Measurements from ENCODE around the gene MBD5.

The MBD5 gene

GRCh38 chr2:148513427-148513826 lies 492.5 kb downstream of the MBD5 start:
- H3K4me3 ChIP-seq (ENCODE audit: low read depth in 1 of 5, low read length in 5 of 5): no peak overlapping the region
- no peaks in the 10 kb centered on the region for H3K9me3 ChIP-seq (ENCODE audit: control insufficient read depth in 5 of 5, low read length in 5 of 5)
- no peaks in the 10 kb centered on the region for H3K27me3 ChIP-seq (ENCODE audit: control insufficient read depth in 5 of 5, insufficient read depth in 4 of 5, low read length in 5 of 5)
- H3K36me3 ChIP-seq (ENCODE audit: control insufficient read depth in 5 of 5, insufficient read depth in 5 of 5, low read length in 5 of 5): peaks cover 0 to 11% (median 2%) of the 10 kb centered on the region in 5 donors
- no peak overlapping the region for H3K27ac ChIP-seq (ENCODE audit: low read depth, low read length)
- H3K4me1 ChIP-seq (ENCODE audit: control insufficient read depth in 5 of 5, insufficient read depth in 5 of 5, low read length in 5 of 5): peaks cover 0 to 11% (median 7%) of the 10 kb centered on the region in 5 donors
- H3K9ac ChIP-seq (ENCODE audit: low read length in 5 of 5): no peak overlapping the region

- H3K4me3 ChIP-seq (ENCODE audit: low read depth in 1 of 5, low read length in 5 of 5): no peak overlapping the region
- H3K27ac ChIP-seq (ENCODE audit: low read depth, low read length): no peak overlapping the region
Measured at GRCh38 chr2:148515120-148515519, 494.2 kb downstream of the MBD5 start.

GRCh38 chr2:148515976-148516375 lies 495.1 kb downstream of the MBD5 start:
- H3K36me3 ChIP-seq (ENCODE audit: control insufficient read depth in 5 of 5, insufficient read depth in 5 of 5, low read length in 5 of 5): peaks cover 0 to 18% (median 2%) of the 10 kb centered on the region in 5 donors

More at GRCh38 chr2:148515120-148515519, 494.2 kb downstream of the MBD5 start:
- Histone ChIP-seq H3K9me3 (ENCODE audit: control insufficient read depth in 5 of 5, low read length in 5 of 5) (no peaks in the 10 kb centered on the region), H3K36me3 (ENCODE audit: control insufficient read depth in 5 of 5, insufficient read depth in 5 of 5, low read length in 5 of 5) (peaks cover 0 to 18% (median 2%) of the 10 kb centered on the region in 5 donors), H3K27me3 (ENCODE audit: control insufficient read depth in 5 of 5, insufficient read depth in 4 of 5, low read length in 5 of 5) (no peaks in the 10 kb centered on the region), H3K4me1 (ENCODE audit: control insufficient read depth in 5 of 5, insufficient read depth in 5 of 5, low read length in 5 of 5) (no peaks in the 10 kb centered on the region), H3K9ac (ENCODE audit: low read length in 5 of 5) (no peak overlapping the region)

GRCh38 chr2:148517296-148517695 lies 496.4 kb downstream of the MBD5 start:
- H3K27ac ChIP-seq (ENCODE audit: low read depth, low read length): no peak overlapping the region
- no peaks in the 10 kb centered on the region for H3K27me3 ChIP-seq (ENCODE audit: control insufficient read depth in 5 of 5, insufficient read depth in 4 of 5, low read length in 5 of 5)
- no peak overlapping the region for H3K4me3 ChIP-seq (ENCODE audit: low read depth in 1 of 5, low read length in 5 of 5)
- no peak overlapping the region for H3K9ac ChIP-seq (ENCODE audit: low read length in 5 of 5)
- H3K4me1 ChIP-seq (ENCODE audit: control insufficient read depth in 5 of 5, insufficient read depth in 5 of 5, low read length in 5 of 5): no peaks in the 10 kb centered on the region
- H3K36me3 ChIP-seq (ENCODE audit: control insufficient read depth in 5 of 5, insufficient read depth in 5 of 5, low read length in 5 of 5): peaks cover 0 to 15% (median 2%) of the 10 kb centered on the region in 5 donors
- H3K9me3 ChIP-seq (ENCODE audit: control insufficient read depth in 5 of 5, low read length in 5 of 5): no peaks in the 10 kb centered on the region

More at GRCh38 chr2:148515976-148516375, 495.1 kb downstream of the MBD5 start:
- Histone ChIP-seq H3K9ac (ENCODE audit: low read length in 5 of 5) (no peak overlapping the region), H3K27me3 (ENCODE audit: control insufficient read depth in 5 of 5, insufficient read depth in 4 of 5, low read length in 5 of 5) (no peaks in the 10 kb centered on the region), H3K27ac (ENCODE audit: low read depth, low read length) (no peak overlapping the region), H3K9me3 (ENCODE audit: control insufficient read depth in 5 of 5, low read length in 5 of 5) (no peaks in the 10 kb centered on the region), H3K4me3 (ENCODE audit: low read depth in 1 of 5, low read length in 5 of 5) (no peak overlapping the region), H3K4me1 (ENCODE audit: control insufficient read depth in 5 of 5, insufficient read depth in 5 of 5, low read length in 5 of 5) (no peaks in the 10 kb centered on the region)

GRCh38 chr2:148517822-148518221 lies 496.9 kb downstream of the MBD5 start:
- H3K4me1 ChIP-seq (ENCODE audit: control insufficient read depth in 5 of 5, insufficient read depth in 5 of 5, low read length in 5 of 5): no peaks in the 10 kb centered on the region
- H3K9me3 ChIP-seq (ENCODE audit: control insufficient read depth in 5 of 5, low read length in 5 of 5): no peaks in the 10 kb centered on the region
- no peak overlapping the region for H3K27ac ChIP-seq (ENCODE audit: low read depth, low read length)
- H3K27me3 ChIP-seq (ENCODE audit: control insufficient read depth in 5 of 5, insufficient read depth in 4 of 5, low read length in 5 of 5): no peaks in the 10 kb centered on the region
- peaks cover 0 to 11% (median 2%) of the 10 kb centered on the region in 5 donors for H3K36me3 ChIP-seq (ENCODE audit: control insufficient read depth in 5 of 5, insufficient read depth in 5 of 5, low read length in 5 of 5)
- no peak overlapping the region for H3K9ac ChIP-seq (ENCODE audit: low read length in 5 of 5)
- no peak overlapping the region for H3K4me3 ChIP-seq (ENCODE audit: low read depth in 1 of 5, low read length in 5 of 5)

- no peak overlapping the region for H3K4me3 ChIP-seq (ENCODE audit: low read depth in 1 of 5, low read length in 5 of 5)
- H3K27ac ChIP-seq (ENCODE audit: low read depth, low read length): no peak overlapping the region
- H3K27me3 ChIP-seq (ENCODE audit: control insufficient read depth in 5 of 5, insufficient read depth in 4 of 5, low read length in 5 of 5): no peaks in the 10 kb centered on the region
- no peaks in the 10 kb centered on the region for H3K9me3 ChIP-seq (ENCODE audit: control insufficient read depth in 5 of 5, low read length in 5 of 5)
- no peak overlapping the region for H3K9ac ChIP-seq (ENCODE audit: low read length in 5 of 5)
- H3K4me1 ChIP-seq (ENCODE audit: control insufficient read depth in 5 of 5, insufficient read depth in 5 of 5, low read length in 5 of 5): no peaks in the 10 kb centered on the region
- H3K36me3 ChIP-seq (ENCODE audit: control insufficient read depth in 5 of 5, insufficient read depth in 5 of 5, low read length in 5 of 5): peaks cover 0 to 11% (median 2%) of the 10 kb centered on the region in 5 donors
Measured at GRCh38 chr2:148519013-148519412, 498.1 kb downstream of the MBD5 start.

GRCh38 chr2:148521181-148521580 lies 500.3 kb downstream of the MBD5 start:
- no peak overlapping the region for H3K4me3 ChIP-seq (ENCODE audit: low read depth in 1 of 5, low read length in 5 of 5)
- H3K9ac ChIP-seq (ENCODE audit: low read length in 5 of 5): no peak overlapping the region
- H3K27ac ChIP-seq (ENCODE audit: low read depth, low read length): no peak overlapping the region
- no peaks in the 10 kb centered on the region for H3K4me1 ChIP-seq (ENCODE audit: control insufficient read depth in 5 of 5, insufficient read depth in 5 of 5, low read length in 5 of 5)
- H3K36me3 ChIP-seq (ENCODE audit: control insufficient read depth in 5 of 5, insufficient read depth in 5 of 5, low read length in 5 of 5): peaks cover 0 to 11% (median 0%) of the 10 kb centered on the region in 5 donors
- no peaks in the 10 kb centered on the region for H3K27me3 ChIP-seq (ENCODE audit: control insufficient read depth in 5 of 5, insufficient read depth in 4 of 5, low read length in 5 of 5)
- no peaks in the 10 kb centered on the region for H3K9me3 ChIP-seq (ENCODE audit: control insufficient read depth in 5 of 5, low read length in 5 of 5)

- H3K4me1 ChIP-seq (ENCODE audit: control insufficient read depth in 5 of 5, insufficient read depth in 5 of 5, low read length in 5 of 5): no peaks in the 10 kb centered on the region
- H3K4me3 ChIP-seq (ENCODE audit: low read depth in 1 of 5, low read length in 5 of 5): no peak overlapping the region
- no peaks in the 10 kb centered on the region for H3K9me3 ChIP-seq (ENCODE audit: control insufficient read depth in 5 of 5, low read length in 5 of 5)
- no peak overlapping the region for H3K9ac ChIP-seq (ENCODE audit: low read length in 5 of 5)
- no peak overlapping the region for H3K27ac ChIP-seq (ENCODE audit: low read depth, low read length)
- H3K36me3 ChIP-seq (ENCODE audit: control insufficient read depth in 5 of 5, insufficient read depth in 5 of 5, low read length in 5 of 5): peaks cover 0 to 7% (median 0%) of the 10 kb centered on the region in 5 donors
- H3K27me3 ChIP-seq (ENCODE audit: control insufficient read depth in 5 of 5, insufficient read depth in 4 of 5, low read length in 5 of 5): no peaks in the 10 kb centered on the region
Measured at GRCh38 chr2:148523315-148523714, 502.4 kb downstream of the MBD5 start.

- Histone ChIP-seq H3K4me3 (ENCODE audit: low read depth in 1 of 5, low read length in 5 of 5) (no peak overlapping the region), H3K9ac (ENCODE audit: low read length in 5 of 5) (no peak overlapping the region), H3K36me3 (ENCODE audit: control insufficient read depth in 5 of 5, insufficient read depth in 5 of 5, low read length in 5 of 5) (peaks cover 0 to 3% (median 0%) of the 10 kb centered on the region in 5 donors), H3K27me3 (ENCODE audit: control insufficient read depth in 5 of 5, insufficient read depth in 4 of 5, low read length in 5 of 5) (no peaks in the 10 kb centered on the region), H3K9me3 (ENCODE audit: control insufficient read depth in 5 of 5, low read length in 5 of 5) (no peaks in the 10 kb centered on the region), H3K4me1 (ENCODE audit: control insufficient read depth in 5 of 5, insufficient read depth in 5 of 5, low read length in 5 of 5) (no peaks in the 10 kb centered on the region), H3K27ac (ENCODE audit: low read depth, low read length) (no peak overlapping the region)
Measured at GRCh38 chr2:148524519-148524919, 503.6 kb downstream of the MBD5 start.

- Histone ChIP-seq H3K27me3 (ENCODE audit: control insufficient read depth in 5 of 5, insufficient read depth in 4 of 5, low read length in 5 of 5) (peaks cover 0 to 1% (median 0%) of the 10 kb centered on the region in 5 donors), H3K9ac (ENCODE audit: low read length in 5 of 5) (no peak overlapping the region), H3K36me3 (ENCODE audit: control insufficient read depth in 5 of 5, insufficient read depth in 5 of 5, low read length in 5 of 5) (peaks cover 0 to under 1% (median 0%) of the 10 kb centered on the region in 5 donors), H3K4me1 (ENCODE audit: control insufficient read depth in 5 of 5, insufficient read depth in 5 of 5, low read length in 5 of 5) (no peaks in the 10 kb centered on the region), H3K9me3 (ENCODE audit: control insufficient read depth in 5 of 5, low read length in 5 of 5) (no peaks in the 10 kb centered on the region), H3K4me3 (ENCODE audit: low read depth in 1 of 5, low read length in 5 of 5) (no peak overlapping the region), H3K27ac (ENCODE audit: low read depth, low read length) (no peak overlapping the region)
Measured at GRCh38 chr2:148525130-148525529, 504.2 kb downstream of the MBD5 start.

Data from subcutaneous abdominal adipose tissue (tissue), 5 donors.